ENCODE data around the gene TSN.

DNA sequence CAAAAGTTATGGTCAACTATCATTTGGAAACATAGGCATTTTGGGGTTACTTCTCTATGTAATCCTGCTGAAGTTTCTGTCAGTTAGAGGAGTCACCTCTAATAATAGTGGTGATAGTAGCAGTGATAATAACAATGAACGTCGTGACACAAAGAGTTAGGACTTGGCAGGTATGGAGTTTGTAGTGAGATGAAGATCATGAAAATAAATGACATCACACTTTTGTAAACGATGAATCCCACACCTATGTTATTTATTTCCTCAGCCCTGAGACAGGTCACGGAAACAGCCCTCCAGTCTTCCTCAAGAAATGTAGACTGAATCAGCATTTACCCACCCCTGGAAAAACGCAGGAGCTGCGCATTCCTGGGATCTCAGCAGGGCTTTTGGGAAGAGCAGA is 38.8 kb downstream of the TSN start:
- TF ChIP-seq, protein P1, sequence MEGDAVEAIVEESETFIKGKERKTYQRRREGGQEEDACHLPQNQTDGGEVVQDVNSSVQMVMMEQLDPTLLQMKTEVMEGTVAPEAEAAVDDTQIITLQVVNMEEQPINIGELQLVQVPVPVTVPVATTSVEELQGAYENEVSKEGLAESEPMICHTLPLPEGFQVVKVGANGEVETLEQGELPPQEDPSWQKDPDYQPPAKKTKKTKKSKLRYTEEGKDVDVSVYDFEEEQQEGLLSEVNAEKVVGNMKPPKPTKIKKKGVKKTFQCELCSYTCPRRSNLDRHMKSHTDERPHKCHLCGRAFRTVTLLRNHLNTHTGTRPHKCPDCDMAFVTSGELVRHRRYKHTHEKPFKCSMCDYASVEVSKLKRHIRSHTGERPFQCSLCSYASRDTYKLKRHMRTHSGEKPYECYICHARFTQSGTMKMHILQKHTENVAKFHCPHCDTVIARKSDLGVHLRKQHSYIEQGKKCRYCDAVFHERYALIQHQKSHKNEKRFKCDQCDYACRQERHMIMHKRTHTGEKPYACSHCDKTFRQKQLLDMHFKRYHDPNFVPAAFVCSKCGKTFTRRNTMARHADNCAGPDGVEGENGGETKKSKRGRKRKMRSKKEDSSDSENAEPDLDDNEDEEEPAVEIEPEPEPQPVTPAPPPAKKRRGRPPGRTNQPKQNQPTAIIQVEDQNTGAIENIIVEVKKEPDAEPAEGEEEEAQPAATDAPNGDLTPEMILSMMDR (IDR thresholded peaks at IDR 0.05), result no peak
- TF ChIP-seq POLR2A (IDR thresholded peaks at IDR 0.05), result no peak
